Activated T-cell treated with anti-CD3 and anti-CD28 coated beads for 24 hours (primary cell): ENCODE results near the gene TMEM213.
A peak's percentile ranks its signal among the peaks of the same experiment; 100 is the strongest.
"Not testable (repeated sequence)": the region's sequence is repeated elsewhere in the genome, so short reads cannot be mapped to it uniquely, and the experiment has no call there.

Source experiments
- DNase-seq: peaks from one replicate; pipeline ENCODE4 v3.0.0-alpha.2; 2020; ENCODE audit warnings: low read depth

The TMEM213 gene

GRCh38 chr7:138797715-138798320 is at the start of gene TMEM213, which contains the start of gene ATP6V0A4:
TSS of gene TMEM213 (plus strand) at chr7:138797994. CDS start at chr7:138798105, 111 bp downstream.
TSS of gene ATP6V0A4 (minus strand) at chr7:138798196. CDS start at chr7:138771247, 26,949 bp downstream.
- no peak for DNase-seq

DNA sequence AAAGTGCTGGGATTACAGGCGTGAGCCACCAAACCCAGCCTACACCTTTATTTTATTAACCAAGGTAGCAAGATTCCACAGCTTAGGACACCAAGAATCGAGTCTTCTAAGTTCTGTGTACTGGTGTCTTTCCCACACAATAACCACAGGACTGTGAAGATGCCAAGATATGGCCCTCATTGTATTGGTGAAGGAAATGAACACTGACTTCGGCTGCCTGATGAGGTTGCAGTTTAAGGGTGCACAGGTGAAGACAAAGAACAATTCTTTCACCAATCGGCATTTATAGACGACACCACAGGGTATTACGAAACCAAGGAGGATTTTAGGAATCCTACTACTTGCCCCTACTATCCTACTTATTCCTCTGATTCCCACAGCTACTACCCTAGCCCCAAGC is 49.1 kb upstream of the TMEM213 start:
- DNase-seq: no peak

DNA sequence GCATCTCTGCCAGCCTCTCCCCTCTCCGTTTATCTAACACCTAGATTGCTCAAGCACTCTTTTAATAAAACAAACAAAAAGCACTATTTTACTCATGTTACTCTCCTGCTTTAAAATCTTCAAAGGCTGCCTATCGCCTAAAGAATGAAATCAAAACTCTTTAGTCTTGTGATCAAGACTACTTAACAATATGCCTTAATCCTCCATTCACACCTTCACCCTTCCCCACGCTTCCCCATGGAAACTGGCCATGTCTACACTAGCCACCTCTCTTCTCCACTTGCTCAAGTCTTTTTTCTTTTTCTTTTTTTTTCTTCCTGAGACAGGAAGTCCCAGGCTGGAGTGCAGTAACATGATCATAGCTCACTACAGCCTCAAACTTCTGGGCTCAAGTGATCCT is 47.8 kb upstream of the TMEM213 start:
- DNase-seq: no peak

DNA sequence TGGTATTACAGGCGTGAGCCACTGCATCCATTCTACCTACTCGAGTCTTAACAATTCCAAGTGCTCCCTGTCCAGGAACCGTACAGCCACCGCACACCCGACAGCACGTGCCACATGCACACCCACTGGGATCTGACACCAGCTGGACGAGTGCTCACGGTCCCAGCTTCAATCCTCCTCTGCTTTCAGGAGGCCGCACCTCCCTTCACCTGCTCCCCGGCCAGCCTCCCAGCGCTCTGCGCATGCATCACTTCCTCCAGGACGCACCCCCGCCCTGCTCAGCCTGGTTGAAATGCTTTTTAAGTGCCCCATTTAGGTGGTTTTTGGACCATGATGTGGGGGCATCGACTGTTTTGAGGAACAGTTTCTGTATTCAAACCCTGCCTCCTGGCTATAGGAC is 47.3 kb upstream of the TMEM213 start:
- DNase-seq: no peak

DNA sequence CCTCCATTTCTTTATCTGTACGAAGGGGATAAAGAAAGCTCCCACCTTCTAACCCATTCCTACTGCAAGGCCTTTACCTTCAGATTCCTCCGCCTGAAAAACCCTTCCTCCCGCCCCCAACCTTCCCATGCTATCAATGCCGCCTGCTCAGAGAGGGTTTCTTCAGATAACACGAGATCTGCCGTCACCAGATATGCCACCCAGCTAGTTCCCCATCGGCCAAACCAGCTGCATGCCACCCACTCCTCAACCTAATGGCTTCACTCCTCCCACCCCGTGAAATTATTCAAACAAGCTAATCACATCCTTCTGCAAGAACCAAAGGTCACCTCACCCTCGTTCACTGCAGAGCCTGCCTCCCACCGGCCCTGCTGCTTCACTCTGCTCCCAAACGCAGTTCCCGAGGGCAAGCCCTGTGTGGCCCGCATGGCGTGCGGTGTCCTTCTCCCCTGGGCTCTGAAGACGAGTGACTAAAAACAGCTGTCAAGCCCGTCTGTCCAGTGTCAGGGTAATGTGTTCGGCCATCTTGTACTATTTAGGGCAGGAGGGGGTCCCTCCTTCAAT is 46.8 kb upstream of the TMEM213 start:
- DNase-seq: no peak

DNA sequence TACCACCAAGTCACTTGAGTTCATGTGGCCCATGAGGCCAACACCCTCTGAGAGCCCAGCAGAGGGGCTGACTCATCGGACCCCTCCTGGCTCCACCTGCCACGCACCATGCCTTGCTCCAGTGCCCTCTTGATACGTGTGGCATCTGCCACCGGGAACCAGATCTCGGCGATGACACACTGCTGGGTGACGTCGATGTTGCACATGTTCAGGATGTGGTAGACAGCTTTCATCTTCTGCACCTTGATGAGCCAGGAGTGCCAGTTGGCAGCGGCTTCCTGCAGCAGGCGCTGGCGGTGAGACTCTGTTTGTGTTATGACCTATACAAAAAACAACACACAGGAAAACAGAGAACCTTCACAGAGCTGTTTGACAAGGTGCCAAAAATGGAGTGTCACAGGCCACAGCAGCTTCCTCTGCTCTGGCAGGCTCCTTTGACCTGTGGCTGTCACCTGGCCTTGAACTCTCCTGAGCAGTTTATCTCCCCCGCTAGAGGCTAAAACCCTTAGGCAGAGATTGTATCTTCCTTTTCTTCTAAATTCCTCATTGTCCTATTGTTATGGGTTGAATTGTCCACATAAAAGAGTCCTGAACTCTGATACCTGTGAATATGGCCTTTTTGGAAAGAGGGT is 45.2 kb upstream of the TMEM213 start:
- DNase-seq: peak; percentile 80

GRCh38 chr7:138753150-138753518 is 44.7 kb upstream of the TMEM213 start:
- no peak for DNase-seq

DNA sequence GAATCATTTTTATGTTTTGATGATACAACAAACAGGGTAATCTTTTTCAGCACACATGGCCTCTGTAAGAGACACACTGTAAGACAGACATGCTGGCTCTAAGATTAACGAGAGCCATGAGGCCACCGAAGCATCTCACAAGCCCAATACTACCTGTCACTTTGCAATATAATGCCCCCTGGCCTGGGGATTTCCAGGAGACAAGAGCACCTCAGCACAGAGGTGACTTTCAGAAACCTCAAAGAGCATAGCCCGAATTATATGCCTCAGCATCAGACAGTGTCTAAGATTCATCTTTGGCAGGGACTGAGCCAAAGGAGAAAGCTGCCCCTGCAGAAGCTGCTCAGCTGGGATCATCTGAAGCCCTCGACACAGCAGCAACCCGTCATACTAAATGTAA is 44.2 kb upstream of the TMEM213 start:
- DNase-seq: no peak

DNA sequence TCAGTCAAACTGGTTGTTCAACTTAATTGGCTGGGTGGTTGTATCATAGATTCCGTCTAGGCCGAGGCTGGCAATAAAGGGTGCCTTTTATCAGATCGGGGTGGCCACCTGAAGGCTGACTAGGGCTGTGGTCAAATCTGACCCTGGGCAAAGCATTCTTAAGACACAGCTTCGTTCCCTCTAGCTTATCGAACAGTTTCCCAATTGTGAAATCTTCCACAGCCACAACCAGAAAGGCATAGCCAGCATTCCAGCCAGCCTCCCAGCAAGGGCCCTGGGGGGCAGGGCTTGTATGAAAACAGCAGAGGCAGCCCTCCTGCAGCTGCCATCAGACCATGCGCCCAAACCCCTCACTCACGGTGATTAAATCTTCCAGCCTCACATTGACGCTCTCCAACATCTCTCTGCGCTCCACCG is 42.5 kb upstream of the TMEM213 start:
- DNase-seq: no peak

- no peak for DNase-seq
Observed at GRCh38 chr7:138755842-138756590, 41.8 kb upstream of the TMEM213 start.

DNA sequence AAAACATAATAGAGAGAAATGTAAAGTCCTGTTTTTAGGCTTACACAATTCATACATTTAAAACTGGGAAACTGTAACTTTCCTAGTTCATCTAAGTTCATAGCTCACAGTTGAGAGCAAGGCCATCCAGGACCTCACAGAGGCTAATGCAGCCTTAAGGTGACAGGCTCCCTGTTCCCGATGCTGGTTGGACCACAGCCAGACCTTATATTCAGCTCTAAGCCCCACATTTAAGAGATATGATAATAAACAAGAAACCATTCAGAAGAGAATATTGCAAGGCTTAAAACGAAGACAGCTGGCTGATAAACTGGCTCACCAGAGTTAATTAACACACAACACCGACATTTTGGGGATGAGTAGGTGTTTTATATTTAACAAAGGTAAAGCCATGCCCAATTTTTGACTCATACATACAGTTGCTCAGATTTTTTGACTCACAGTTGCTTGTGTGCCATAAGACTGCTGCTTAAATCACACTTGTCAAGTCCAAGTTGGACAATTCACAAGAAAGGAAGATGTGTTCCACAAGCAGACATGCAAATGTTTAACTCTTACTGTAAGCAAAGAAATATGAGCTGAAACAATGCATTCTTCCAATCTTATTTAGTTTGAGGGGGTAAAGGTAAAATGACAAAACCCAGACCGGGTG is 41.1 kb upstream of the TMEM213 start:
- no peak for DNase-seq

- no peak for DNase-seq
Observed at GRCh38 chr7:138768241-138768640, 29.6 kb upstream of the TMEM213 start.

DNA sequence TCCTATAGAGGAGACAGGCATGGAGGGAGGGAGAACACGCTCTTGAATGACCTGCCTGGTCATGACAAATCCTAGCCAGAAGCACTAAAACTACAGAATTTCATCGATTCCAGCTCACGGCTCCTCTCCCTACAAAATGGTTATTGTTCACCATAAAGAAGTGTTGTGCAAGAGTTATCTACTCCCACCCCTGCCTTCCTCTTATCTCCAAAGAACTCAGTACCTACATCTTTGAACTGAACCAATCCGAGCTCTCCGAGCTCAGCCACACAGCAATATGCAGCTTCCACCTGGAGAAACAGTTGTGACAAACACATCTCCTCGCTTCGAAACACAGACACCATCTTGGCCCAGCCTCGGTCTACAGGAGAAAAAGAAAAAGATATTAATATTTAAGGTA is 26.9 kb upstream of the TMEM213 start:
- no peak for DNase-seq

DNA sequence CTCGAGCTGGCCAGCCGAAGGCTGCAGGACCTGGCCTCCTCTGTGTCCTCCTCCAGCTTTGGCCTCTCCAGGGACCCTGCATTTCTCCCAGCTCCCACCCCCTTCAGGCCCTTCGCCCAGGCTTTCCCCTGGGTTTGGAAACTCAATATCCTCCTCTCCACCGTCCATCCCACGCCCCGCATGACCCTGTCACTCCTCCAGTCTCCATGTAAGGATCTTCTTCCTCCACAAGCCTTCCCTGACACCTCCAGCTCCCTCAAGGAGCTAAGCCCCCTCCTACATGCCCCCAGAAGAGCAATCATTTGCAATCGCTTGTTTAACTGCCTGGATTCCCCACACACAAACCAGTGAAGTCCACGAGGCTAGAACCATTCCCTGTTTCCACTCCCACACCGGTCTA is 24.6 kb upstream of the TMEM213 start:
- no peak for DNase-seq

DNA sequence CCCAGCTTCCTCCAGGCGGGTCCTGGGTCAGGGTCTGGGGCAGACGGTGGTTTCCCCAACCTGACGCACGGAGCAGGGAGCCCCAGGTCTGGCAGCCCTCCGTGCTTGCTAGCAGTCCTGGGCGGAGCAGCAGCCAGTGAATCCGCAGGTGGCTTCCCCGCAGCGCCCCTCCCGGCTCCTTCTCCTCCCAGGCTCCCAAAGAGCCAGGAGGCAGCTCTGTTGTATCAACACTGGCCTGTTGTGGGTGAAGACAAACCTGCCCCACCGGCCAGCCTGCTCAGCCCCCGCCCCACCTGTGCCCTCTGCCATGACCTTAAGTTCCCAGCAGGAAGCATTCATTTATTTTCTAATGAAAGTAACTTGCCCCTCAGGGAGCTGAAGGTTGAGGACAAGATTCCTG is 24.0 kb upstream of the TMEM213 start:
- no peak for DNase-seq

GRCh38 chr7:138776166-138776833 is 21.5 kb upstream of the TMEM213 start:
- DNase-seq: no peak

GRCh38 chr7:138781004-138781403 is 16.8 kb upstream of the TMEM213 start:
- no peak for DNase-seq

DNA sequence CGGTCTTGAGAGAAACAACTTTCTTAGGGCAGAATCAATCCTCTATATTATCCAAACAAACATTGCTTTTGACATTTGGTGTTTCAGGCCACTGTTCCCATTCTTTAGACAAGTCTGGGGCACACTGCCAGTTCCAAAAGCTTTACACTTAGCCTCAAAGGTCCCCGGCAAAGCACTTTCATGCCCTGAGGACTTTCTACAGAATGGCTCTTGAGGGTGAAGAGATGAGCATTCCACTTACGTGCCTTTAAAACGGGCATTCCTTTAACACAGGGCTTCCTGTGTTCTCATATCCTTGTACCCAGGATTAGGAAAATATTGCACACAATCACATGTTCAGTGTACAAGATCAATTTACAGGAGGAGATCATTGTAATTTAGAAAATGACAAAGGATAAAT is 13.1 kb upstream of the TMEM213 start:
- no peak for DNase-seq

DNA sequence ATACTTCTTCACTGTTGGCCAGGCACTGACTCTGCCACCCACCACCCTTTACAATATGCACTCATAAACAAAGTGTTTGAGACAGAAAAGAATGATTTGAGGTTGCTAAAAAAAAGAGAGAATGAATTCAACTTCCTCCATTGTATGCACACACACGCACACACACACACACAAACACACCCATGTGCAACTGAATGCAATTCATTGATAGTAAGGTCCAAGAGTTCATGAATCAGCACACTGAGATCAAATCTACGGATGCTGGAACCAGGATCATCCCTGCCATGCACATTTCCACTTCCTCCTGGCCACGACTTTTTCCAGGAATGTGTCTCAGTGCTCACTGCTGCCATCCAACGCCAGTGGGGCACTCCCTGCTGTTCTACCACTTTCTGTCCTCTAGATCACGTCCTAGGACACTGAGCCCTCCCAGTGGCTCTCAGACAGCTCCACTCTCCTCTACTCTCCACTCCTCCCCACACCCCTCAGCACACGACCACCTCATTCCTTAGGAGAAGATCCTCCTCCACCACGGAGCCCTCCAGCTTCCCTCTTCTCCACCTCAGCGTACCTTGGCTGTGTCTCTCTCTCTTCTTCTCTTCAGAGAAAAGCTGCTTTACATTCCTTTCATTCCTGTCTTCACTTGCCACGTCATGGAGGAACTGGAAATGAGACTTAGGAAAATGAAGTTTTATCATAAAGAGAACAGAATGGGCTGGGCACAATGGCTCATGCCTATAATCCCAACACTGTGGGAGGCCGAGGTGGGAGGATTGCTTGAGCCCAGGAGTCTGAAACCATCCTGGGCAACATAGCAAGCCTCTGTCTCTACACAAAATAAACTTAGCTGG is 12.0 kb upstream of the TMEM213 start:
- DNase-seq: no peak

DNA sequence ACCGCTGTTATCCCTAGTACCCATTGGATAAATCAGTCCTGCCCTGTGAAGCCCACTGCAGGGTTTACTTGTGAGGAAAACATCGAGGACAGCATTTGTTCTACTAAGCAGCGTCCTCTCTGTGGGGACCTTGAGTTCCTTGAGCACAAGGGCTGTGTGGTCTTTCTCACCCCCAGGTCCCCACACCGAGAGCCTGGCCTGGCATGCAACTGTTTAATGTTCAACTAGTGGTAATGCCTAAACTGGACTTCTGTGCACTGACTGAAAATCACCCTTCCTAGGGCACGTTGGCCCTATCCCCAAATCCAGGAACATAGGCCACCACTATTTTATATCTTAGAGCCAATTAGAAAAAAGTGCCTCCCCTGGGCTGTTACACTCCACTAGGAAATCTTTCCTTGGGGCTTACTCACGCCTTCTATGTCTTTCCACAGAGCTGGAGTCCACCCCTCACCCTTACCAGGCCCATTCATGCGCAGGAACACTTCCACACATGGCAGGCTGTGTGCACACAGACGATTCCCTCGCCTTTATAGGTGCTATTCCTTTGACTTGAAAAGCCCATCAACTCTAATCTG is 1.7 kb upstream of the TMEM213 start:
- no peak for DNase-seq

DNA sequence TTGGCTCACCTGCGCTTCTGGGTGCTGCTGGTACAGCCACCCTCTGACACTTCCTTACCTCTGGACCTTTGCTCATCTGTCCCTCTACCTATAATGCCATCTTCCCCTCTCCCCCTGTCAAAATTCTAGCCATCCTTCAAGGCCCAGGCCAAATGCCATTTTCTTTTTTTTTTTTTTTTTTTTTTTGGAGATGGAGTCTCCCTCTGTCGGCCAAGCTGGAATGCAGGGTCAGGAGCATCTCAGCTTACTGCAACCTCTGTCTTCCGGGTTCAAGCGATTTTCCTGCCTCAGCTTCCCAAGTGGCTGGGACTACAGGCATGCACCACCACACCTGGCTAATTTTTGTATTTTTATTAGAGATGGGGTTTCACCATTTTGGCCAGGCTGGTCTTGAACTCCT is 748 bp upstream of the TMEM213 start:
- not testable (repeated sequence) for DNase-seq
